Heart left ventricle (tissue), 13 donors: Measurements from ENCODE around the gene CDC42EP1.

Experiments used
- CTCF ChIP-seq, 12 donors: fragments of 200-600 bp; sonication (generic) in 4 of 12; IDR thresholded peaks; one replicate each; pipeline versions ENCODE4 v1.5.0 to v1.8.0; 2018 to 2022; ENCODE audit warnings: antibody characterized with exemption in 12 of 12, mild to moderate bottlenecking in 5 of 12
- POLR2A ChIP-seq, 2 donors: fragments of 450-650 bp; IDR thresholded peaks; one replicate each; pipeline ENCODE4 v1.6.1; 2017; ENCODE audit warnings: antibody characterized with exemption in 2 of 2, mild to moderate bottlenecking in 2 of 2, moderate library complexity in 2 of 2
- donor health status: ischemic (EF 13 %, LVEDD 7.1; RV severe dilation, severe dysfunction).
- donor health status: DM: no; HTN: yes; CAD: no.
- donor health status: DM: no; HTN: no; CAD: no.
- donor health status: ischemic (EF 25% LVEDD 6.9; RV normal size, moderate dysfunction).
- donor health status: ischemic (EF 25% LVEDD 5.7; RV mildly dilated, moderate dysfunction).
- donor health status: ischemic (EF 35%, LVEDD 5.7; RV mildly dilated, moderate dysfunction).
- donor health status: nonischemic (EF 11% LVEDD 7.7; RV severe dilation, severe dysfunction).
- donor health status: DM: yes; HTN: yes; CAD: no.
- donor health status: PGD.
- donor health status: ischemic (EF 29% LVEDD 5.4; RV normal size, mild dysfunction).
- donor health status: nonischemic (EF 23%, LVEDD 6.1; RV moderate dilation, normal function).

- TF ChIP-seq CTCF (IDR thresholded peaks at IDR 0.05) (no peak), POLR2A (IDR thresholded peaks at IDR 0.05) (no peak)
These were observed 30.5 kb upstream of the CDC42EP1 start for GRCh38 chr22:37529652-37530345.
